CD4-positive, alpha-beta T cell (primary cell): ENCODE data around the gene PTDSS2. TPM values are rescaled to one million over a fixed set of nuclear protein-coding genes. Genes with fewer than 3 reads are reported as not detected.

Source experiments
- ATAC-seq: fragments of 200-7000 bp; cut with Tn5 transposase; one replicate; pipeline ENCODE4 v1.10.0; 2022; ENCODE audit warnings: mild to moderate bottlenecking; ENCODE audit not compliant: poor library complexity
- CTCF ChIA-PET: fragments of 350-600 bp; sonication (Branson Sonifier 250); formaldehyde crosslinking; loops from one replicate; lab custom pipeline; 2021; ENCODE audit warnings: antibody characterized with exemption, inconsistent platforms; lab: Charles Lee
- POLR2A ChIA-PET: fragments of 350-600 bp; sonication (Branson Sonifier 250); formaldehyde crosslinking; loops from one replicate; lab custom pipeline; 2021; ENCODE audit warnings: antibody characterized with exemption, inconsistent platforms; lab: Charles Lee
- DNase-seq, 14 experiments: peaks; one replicate each; pipeline ENCODE4 v3.0.0-alpha.2; 2013 to 2020; ENCODE audit warnings: mixed read lengths in 2 of 14
- H3K27ac ChIP-seq, 2 donors: one replicate each; pipeline versions ENCODE4 v1.5.1 to v1.7.0; 2013; ENCODE audit warnings: low read length in 2 of 2, low read depth in 1 of 2, mild to moderate bottlenecking in 1 of 2
- H3K27me3 ChIP-seq, 2 experiments: 1 replicate in 1 of 2; 2 replicates in 1 of 2; pipeline versions ENCODE4 v1.6.1 to v1.7.0; 2013; ENCODE audit warnings: low read length in 2 of 2, control low read depth in 1 of 2, mild to moderate bottlenecking in 1 of 2, moderate library complexity in 1 of 2; ENCODE audit not compliant: insufficient read depth in 2 of 2, control insufficient read depth in 1 of 2
- H3K36me3 ChIP-seq: one replicate; pipeline ENCODE4 v1.6.1; 2013; ENCODE audit warnings: low read length, control low read depth; ENCODE audit not compliant: insufficient read depth
- H3K4me1 ChIP-seq: one replicate; pipeline ENCODE4 v1.6.1; 2013; ENCODE audit warnings: low read length, control low read depth; ENCODE audit not compliant: insufficient read depth
- H3K4me3 ChIP-seq: one replicate; pipeline ENCODE4 v1.5.1; 2013; ENCODE audit warnings: mild to moderate bottlenecking, low read length, moderate library complexity
- H3K9me3 ChIP-seq, 2 experiments: 1 replicate in 1 of 2; 2 replicates in 1 of 2; pipeline versions ENCODE4 v1.6.1 to v1.7.0; 2013; ENCODE audit warnings: low read length in 2 of 2, mild to moderate bottlenecking in 2 of 2, control low read depth in 1 of 2, moderate library complexity in 1 of 2; ENCODE audit not compliant: control insufficient read depth in 1 of 2, insufficient read depth in 1 of 2
- H3K27ac Mint-ChIP-seq: one replicate; pipeline ENCODE4 v1.8.0; 2020; ENCODE audit warnings: mixed read lengths
- H3K27me3 Mint-ChIP-seq: one replicate; pipeline ENCODE4 v1.8.0; 2021; ENCODE audit warnings: mixed read lengths
- H3K36me3 Mint-ChIP-seq: one replicate; pipeline ENCODE4 v1.8.0; 2021; ENCODE audit warnings: low read depth, mixed read lengths
- H3K4me1 Mint-ChIP-seq: one replicate; pipeline ENCODE4 v1.8.0; 2021; ENCODE audit warnings: low read depth, mixed read lengths
- H3K4me3 Mint-ChIP-seq: one replicate; pipeline ENCODE4 v1.8.0; 2020; ENCODE audit warnings: mild to moderate bottlenecking, mixed read lengths
- H3K9me3 Mint-ChIP-seq: one replicate; pipeline ENCODE4 v1.8.0; 2020; ENCODE audit warnings: mixed read lengths
- intact Hi-C, 2 experiments: fragments of 100-400 bp; cut with DNase I in 1 of 2; cut with micrococcal nuclease in 1 of 2; formaldehyde crosslinking; loops; one replicate each; pipeline versions ENCODE4 v1.15.1 to v1.9.0; 2023 to 2025; cut with DNase I, micrococcal nuclease
- total RNA-seq, 174 experiments: library from RNA in 2 of 174; stranded (reverse) in 2 of 174; gene quantifications; one replicate each; pipeline ENCODE4 v1.2.3 and lab custom pipeline; 2021 to 2026
- TF ChIP-seq, protein P1 (sequence below): fragments of 200-600 bp; IDR thresholded peaks from one replicate; pipeline ENCODE4 v1.8.0; 2022; ENCODE audit warnings: antibody characterized with exemption, mild to moderate bottlenecking

PTDSS2 gene
- total RNA-seq, 2 experiments from 2014 or later = 15.2 to 18.4 TPM

DNA sequence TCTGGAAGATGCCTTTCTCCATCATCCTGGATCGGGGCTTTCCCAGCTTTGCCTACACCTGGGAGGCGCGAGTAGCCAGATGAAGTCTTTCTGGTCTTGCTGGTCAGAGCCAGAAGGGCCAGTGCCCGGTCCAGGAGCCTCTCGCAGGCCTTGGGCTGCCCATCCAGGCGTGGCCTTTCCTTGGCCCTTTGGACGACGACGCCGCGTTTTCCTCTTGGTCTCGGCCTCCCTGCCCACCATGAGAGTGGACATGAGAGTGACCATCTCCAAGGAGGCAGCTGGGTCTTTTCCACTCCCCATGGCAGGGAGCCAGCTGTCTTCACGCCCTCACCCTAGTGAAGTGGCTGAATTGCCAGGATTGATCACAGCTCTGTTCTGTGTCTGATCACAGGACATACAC, 3.5 kb downstream of the PTDSS2 start:
- intact Hi-C loops = loop anchor here in 1 of 2 experiments (5.0 to 10.0 kb wide), 3 partner anchors 51 to 246 kb away; partner anchors contain the start of genes BET1L, RIC8A and RNH1
- TF ChIP-seq, protein P1, sequence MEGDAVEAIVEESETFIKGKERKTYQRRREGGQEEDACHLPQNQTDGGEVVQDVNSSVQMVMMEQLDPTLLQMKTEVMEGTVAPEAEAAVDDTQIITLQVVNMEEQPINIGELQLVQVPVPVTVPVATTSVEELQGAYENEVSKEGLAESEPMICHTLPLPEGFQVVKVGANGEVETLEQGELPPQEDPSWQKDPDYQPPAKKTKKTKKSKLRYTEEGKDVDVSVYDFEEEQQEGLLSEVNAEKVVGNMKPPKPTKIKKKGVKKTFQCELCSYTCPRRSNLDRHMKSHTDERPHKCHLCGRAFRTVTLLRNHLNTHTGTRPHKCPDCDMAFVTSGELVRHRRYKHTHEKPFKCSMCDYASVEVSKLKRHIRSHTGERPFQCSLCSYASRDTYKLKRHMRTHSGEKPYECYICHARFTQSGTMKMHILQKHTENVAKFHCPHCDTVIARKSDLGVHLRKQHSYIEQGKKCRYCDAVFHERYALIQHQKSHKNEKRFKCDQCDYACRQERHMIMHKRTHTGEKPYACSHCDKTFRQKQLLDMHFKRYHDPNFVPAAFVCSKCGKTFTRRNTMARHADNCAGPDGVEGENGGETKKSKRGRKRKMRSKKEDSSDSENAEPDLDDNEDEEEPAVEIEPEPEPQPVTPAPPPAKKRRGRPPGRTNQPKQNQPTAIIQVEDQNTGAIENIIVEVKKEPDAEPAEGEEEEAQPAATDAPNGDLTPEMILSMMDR = no peak
- ChIA-PET CTCF (no interaction called here), POLR2A (no interaction called here)
- H3K36me3 Mint-ChIP-seq = peaks cover 33% of the 10 kb centered on the region
- H3K4me1 Mint-ChIP-seq = peaks cover 43% of the 10 kb centered on the region
- Histone ChIP-seq H3K27ac (no peak overlapping the region), H3K27me3 (no peaks in the 10 kb centered on the region), H3K4me1 (peaks cover 56% of the 10 kb centered on the region), H3K4me3 (no peak overlapping the region), H3K9me3 (no peaks in the 10 kb centered on the region), H3K36me3 (peaks cover 16% of the 10 kb centered on the region)
- no peak overlapping the region for H3K27ac Mint-ChIP-seq
- no peak for ATAC-seq
- no peaks in the 10 kb centered on the region for H3K9me3 Mint-ChIP-seq
- no peak overlapping the region for H3K4me3 Mint-ChIP-seq
- no peak for DNase-seq
- no peaks in the 10 kb centered on the region for H3K27me3 Mint-ChIP-seq

DNA sequence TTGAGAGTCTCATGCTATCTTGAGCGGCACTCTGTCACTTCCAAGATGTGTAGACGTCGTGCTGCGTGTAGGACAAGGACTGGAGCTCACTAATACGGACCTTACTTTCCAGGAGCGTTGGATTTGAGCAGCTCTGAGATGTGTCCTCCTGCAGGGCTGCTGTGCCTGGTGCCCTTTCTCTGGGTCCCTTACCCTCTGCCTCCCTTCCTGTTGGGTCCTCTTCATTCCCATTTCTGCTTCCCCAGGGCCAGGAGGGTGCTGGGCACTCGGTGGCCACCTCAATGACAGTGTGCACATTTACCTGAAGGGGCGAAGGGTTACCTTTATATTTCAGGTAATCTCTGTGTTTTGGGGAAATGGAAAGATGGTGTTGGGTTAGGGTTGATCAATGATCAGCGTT, 4.0 kb downstream of the PTDSS2 start:
- Mint-ChIP-seq H3K4me1 (peaks cover 39% of the 10 kb centered on the region), H3K9me3 (no peaks in the 10 kb centered on the region), H3K27me3 (no peaks in the 10 kb centered on the region), H3K36me3 (peaks cover 33% of the 10 kb centered on the region), H3K27ac (peak overlapping the region; percentile 67), H3K4me3 (no peak overlapping the region)
- intact Hi-C loops = loop anchor here in 1 of 2 experiments (5.0 to 10.0 kb wide), 3 partner anchors 51 to 247 kb away; partner anchors contain the start of genes BET1L, RIC8A and RNH1
- H3K27ac ChIP-seq = no peak overlapping the region
- no peaks in the 10 kb centered on the region for H3K9me3 ChIP-seq
- ATAC-seq = no peak
- peaks cover 52% of the 10 kb centered on the region for H3K4me1 ChIP-seq
- TF ChIP-seq, protein P1 = no peak
- POLR2A ChIA-PET = no interaction called here
- CTCF ChIA-PET = no interaction called here
- H3K4me3 ChIP-seq = no peak overlapping the region
- DNase-seq = no peak
- no peaks in the 10 kb centered on the region for H3K27me3 ChIP-seq
- H3K36me3 ChIP-seq = peaks cover 20% of the 10 kb centered on the region

DNA sequence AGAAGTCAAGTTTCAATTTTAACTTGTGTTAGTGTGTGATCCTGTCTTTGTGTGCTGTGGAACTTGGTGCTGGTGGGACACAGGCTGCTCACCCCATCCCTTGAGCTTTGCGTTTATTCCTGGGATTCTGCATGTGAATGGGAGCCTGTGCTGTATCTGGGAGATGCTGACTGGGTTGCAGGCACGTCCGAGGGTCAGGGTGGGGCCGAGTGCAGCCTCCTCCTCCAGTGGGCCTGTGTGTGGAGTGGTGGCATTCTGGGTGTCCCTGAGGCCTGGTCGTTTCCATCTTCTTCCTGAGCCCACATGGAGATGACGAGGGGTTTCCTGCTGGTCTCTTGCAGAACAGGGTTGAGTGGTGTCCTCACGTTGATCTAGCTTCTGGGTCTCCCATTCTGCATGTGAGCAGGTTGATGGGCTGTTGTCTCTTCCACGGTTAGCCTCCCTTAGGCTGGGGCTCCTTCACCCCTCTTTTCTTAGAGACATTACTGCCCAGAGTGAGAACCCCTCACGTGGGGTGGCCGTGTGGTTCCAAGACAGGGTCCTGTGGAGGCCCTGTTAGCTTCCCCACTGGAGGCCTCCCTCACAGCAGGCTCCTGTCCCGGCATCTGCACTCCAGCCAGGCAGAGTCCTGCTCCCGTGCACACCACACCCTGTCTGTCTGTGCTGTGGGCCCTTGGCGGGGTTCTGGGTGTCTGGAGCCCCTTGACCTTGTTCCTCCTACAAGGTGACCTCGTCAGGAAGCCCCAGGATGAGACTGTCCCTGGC, 4.9 kb downstream of the PTDSS2 start:
- peaks cover 33% of the 10 kb centered on the region for H3K36me3 Mint-ChIP-seq
- H3K9me3 Mint-ChIP-seq = no peaks in the 10 kb centered on the region
- peaks cover 36% of the 10 kb centered on the region for H3K4me1 Mint-ChIP-seq
- ATAC-seq (no peak), DNase-seq (no peak)
- Histone ChIP-seq H3K4me3 (no peak overlapping the region), H3K9me3 (no peaks in the 10 kb centered on the region), H3K27ac (no peak overlapping the region), H3K36me3 (peaks cover 20% of the 10 kb centered on the region), H3K4me1 (peaks cover 42% of the 10 kb centered on the region), H3K27me3 (no peaks in the 10 kb centered on the region)
- intact Hi-C loops = loop anchor here in 1 of 2 experiments (5.0 to 10.0 kb wide), 3 partner anchors 50 to 248 kb away; partner anchors contain the start of genes BET1L, RIC8A and RNH1
- H3K4me3 Mint-ChIP-seq = peak overlapping the region; percentile 48
- peak overlapping the region; percentile 67 for H3K27ac Mint-ChIP-seq
- ChIA-PET CTCF (no interaction called here), POLR2A (no interaction called here)
- TF ChIP-seq, protein P1 = no peak
- no peaks in the 10 kb centered on the region for H3K27me3 Mint-ChIP-seq
